H9 (cell line): Measurements from ENCODE around the gene OTULINL. TPM values are rescaled to one million over a fixed set of nuclear protein-coding genes. Genes with fewer than 3 reads are reported as not detected.

Experiments
- DNase-seq: peaks from one replicate; pipeline ENCODE4 v3.0.0-alpha.2; 2017
- H2AFZ ChIP-seq: one replicate; pipeline ENCODE4 v1.6.1; 2013; ENCODE audit warnings: mild to moderate bottlenecking, low read length, control low read depth, moderate library complexity
- H2AK5ac ChIP-seq: 2 replicates; pipeline ENCODE4 v1.6.1; 2013; ENCODE audit warnings: low read length, control low read depth, mixed read lengths; ENCODE audit not compliant: insufficient read length
- H2BK120ac ChIP-seq: one replicate; pipeline ENCODE4 v1.6.1; 2013; ENCODE audit warnings: low read depth, mild to moderate bottlenecking, low read length, control low read depth, inconsistent platforms; ENCODE audit not compliant: poor library complexity, severe bottlenecking
- H2BK12ac ChIP-seq: 2 replicates; pipeline ENCODE4 v1.6.1; 2013; ENCODE audit warnings: low read length, control low read depth, mixed read lengths, low read depth; ENCODE audit not compliant: insufficient read length
- H2BK15ac ChIP-seq: 2 replicates; pipeline ENCODE4 v1.6.1; 2013; ENCODE audit warnings: low read depth, low read length, control low read depth
- H2BK20ac ChIP-seq: one replicate; pipeline ENCODE4 v1.6.1; 2013; ENCODE audit warnings: low read depth, mild to moderate bottlenecking, low read length, control low read depth, inconsistent platforms; ENCODE audit not compliant: poor library complexity, severe bottlenecking
- H2BK5ac ChIP-seq: 2 replicates; pipeline ENCODE4 v1.6.1; 2013; ENCODE audit warnings: low read length, control low read depth, mixed read lengths; ENCODE audit not compliant: insufficient read length
- H3K14ac ChIP-seq: 2 replicates; pipeline ENCODE4 v1.6.1; 2013; ENCODE audit warnings: low read length, control low read depth; ENCODE audit not compliant: insufficient read depth
- H3K18ac ChIP-seq: 2 replicates; pipeline ENCODE4 v1.6.1; 2013; ENCODE audit warnings: low read depth, mild to moderate bottlenecking, mixed read lengths, low read length, control low read depth; ENCODE audit not compliant: insufficient read length
- H3K23ac ChIP-seq: 2 replicates; pipeline ENCODE4 v1.6.1; 2013; ENCODE audit warnings: low read length, control low read depth, mixed read lengths, low read depth; ENCODE audit not compliant: insufficient read length
- H3K23me2 ChIP-seq: 2 replicates; pipeline ENCODE4 v1.6.1; 2013; ENCODE audit warnings: low read depth, mild to moderate bottlenecking, mixed read lengths, low read length, control low read depth; ENCODE audit not compliant: insufficient read length, poor library complexity, severe bottlenecking
- H3K27ac ChIP-seq: 2 replicates; pipeline ENCODE4 v1.5.1; 2013; ENCODE audit warnings: low read length, control low read depth, mixed read lengths, low read depth; ENCODE audit not compliant: insufficient read length
- H3K27me3 ChIP-seq: 2 replicates; pipeline ENCODE4 v1.6.1; 2013; ENCODE audit warnings: low read length, control low read depth, inconsistent platforms; ENCODE audit not compliant: insufficient read depth
- H3K4ac ChIP-seq: 2 replicates; pipeline ENCODE4 v1.6.1; 2013; ENCODE audit warnings: low read depth, mild to moderate bottlenecking, control low read depth, inconsistent platforms, low read length, moderate library complexity
- H3K4me1 ChIP-seq: 2 replicates; pipeline ENCODE4 v1.6.1; 2013; ENCODE audit warnings: low read length, control low read depth, inconsistent platforms; ENCODE audit not compliant: insufficient read depth
- H3K4me2 ChIP-seq: 2 replicates; pipeline ENCODE4 v1.6.1; 2013; ENCODE audit warnings: low read length, control low read depth, mixed read lengths; ENCODE audit not compliant: insufficient read length, insufficient read depth
- H3K56ac ChIP-seq: 2 replicates; pipeline ENCODE4 v1.6.1; 2013; ENCODE audit warnings: low read depth, mild to moderate bottlenecking, mixed read lengths, low read length, control low read depth; ENCODE audit not compliant: insufficient read length
- H3K79me1 ChIP-seq: 2 replicates; pipeline ENCODE4 v1.6.1; 2013; ENCODE audit warnings: low read depth, mild to moderate bottlenecking, moderate library complexity, low read length, control low read depth, inconsistent platforms; ENCODE audit not compliant: insufficient read depth, poor library complexity, severe bottlenecking
- H3K79me2 ChIP-seq: 2 replicates; pipeline ENCODE4 v1.6.1; 2013; ENCODE audit warnings: low read length, control low read depth, inconsistent platforms; ENCODE audit not compliant: insufficient read depth
- H3K9ac ChIP-seq: 2 replicates; pipeline ENCODE4 v1.6.1; 2013; ENCODE audit warnings: low read length, control low read depth, mixed read lengths; ENCODE audit not compliant: insufficient read length; ENCODE audit errors: extremely low read depth
- H3K9me3 ChIP-seq: one replicate; pipeline ENCODE4 v1.6.1; 2013; ENCODE audit warnings: low read depth, low read length, inconsistent platforms; ENCODE audit not compliant: control insufficient read depth
- H3T11ph ChIP-seq: one replicate; pipeline ENCODE4 v1.6.1; 2013; ENCODE audit warnings: mild to moderate bottlenecking, low read length, control low read depth, inconsistent platforms
- H4K20me1 ChIP-seq: one replicate; pipeline ENCODE4 v1.6.1; 2013; ENCODE audit not compliant: control insufficient read depth, insufficient read length, insufficient read depth
- H4K5ac ChIP-seq: 2 replicates; pipeline ENCODE4 v1.6.1; 2013; ENCODE audit warnings: low read depth, mild to moderate bottlenecking, mixed read lengths, low read length, control low read depth; ENCODE audit not compliant: insufficient read length
- H4K8ac ChIP-seq: replicated peaks from 2 replicates; pipeline ENCODE4 v1.6.1; 2013; ENCODE audit warnings: low read length, control low read depth, mixed read lengths, low read depth; ENCODE audit not compliant: insufficient read length
- H4K91ac ChIP-seq: 2 replicates; pipeline ENCODE4 v1.6.1; 2013; ENCODE audit warnings: low read depth, mild to moderate bottlenecking, moderate library complexity, mixed read lengths, low read length, control low read depth; ENCODE audit not compliant: insufficient read length
- H3K27ac Mint-ChIP-seq, 3 experiments: 2 replicates in 2 of 3; 3 replicates in 1 of 3; pipeline ENCODE4 v1.8.0; 2020 to 2021; ENCODE audit warnings: mixed read lengths in 3 of 3, mild to moderate bottlenecking in 1 of 3, moderate library complexity in 1 of 3
- H3K27me3 Mint-ChIP-seq: 2 replicates; pipeline ENCODE4 v1.8.0; 2021; ENCODE audit warnings: low read depth, mild to moderate bottlenecking, moderate library complexity, mixed read lengths
- H3K36me3 Mint-ChIP-seq, 3 experiments: 2 replicates in 2 of 3; 3 replicates in 1 of 3; pipeline ENCODE4 v1.8.0; 2020 to 2021; ENCODE audit warnings: low read depth in 3 of 3, mixed read lengths in 3 of 3; ENCODE audit not compliant: insufficient read depth in 1 of 3
- H3K4me1 Mint-ChIP-seq, 2 experiments: 2 replicates each; pipeline ENCODE4 v1.8.0; 2020; ENCODE audit warnings: mixed read lengths in 2 of 2
- H3K4me3 Mint-ChIP-seq, 2 experiments: 2 replicates in 1 of 2; 3 replicates in 1 of 2; pipeline ENCODE4 v1.8.0; 2020 to 2021; ENCODE audit warnings: mild to moderate bottlenecking in 2 of 2, mixed read lengths in 2 of 2, moderate library complexity in 1 of 2
- H3K9me3 Mint-ChIP-seq, 2 experiments: 2 replicates in 1 of 2; 3 replicates in 1 of 2; pipeline ENCODE4 v1.8.0; 2020; ENCODE audit warnings: mild to moderate bottlenecking in 2 of 2, mixed read lengths in 2 of 2, moderate library complexity in 1 of 2
- CTCF ChIP-seq: fragments of 200-600 bp; sonication (generic); conservative IDR thresholded peaks from 3 replicates; pipeline ENCODE4 v1.8.0; 2021; ENCODE audit warnings: antibody characterized with exemption, mild to moderate bottlenecking
- WGBS: extraction: QIAGEN DNeasy Blood & Tissue Kit; methylation state at CpG from one replicate; pipeline ENCODE4 v1.1.7; 2013; ENCODE audit warnings: missing lambda C conversion rate, low lambda C conversion rate, mixed read lengths; ENCODE audit not compliant: insufficient read length; ENCODE audit errors: extremely low coverage; 5-methylcytosine and 5-hydroxymethylcytosine counted together
- total RNA-seq: library from RNA; stranded (reverse); gene quantifications from 2 replicates; pipeline ENCODE4 v1.2.1, GENCODE V29; 2021

OTULINL gene
- total RNA-seq, 1 experiment from 2014 or later, result 7.5 TPM

GRCh38 chr5:14655146-14655741 lies 73.7 kb downstream of the OTULINL start:
- H4K8ac ChIP-seq, result no peak overlapping the region
- H3T11ph ChIP-seq, result no peak overlapping the region
- H3K27ac ChIP-seq, result no peak overlapping the region
- no peak overlapping the region for H3K4ac ChIP-seq
- Mint-ChIP-seq H3K4me1 (no peaks in the 10 kb centered on the region), H3K27me3 (no peaks in the 10 kb centered on the region; the same call in 1 of the 2 replicates), H3K36me3 (no peaks in the 10 kb centered on the region), H3K9me3 (no peaks in the 10 kb centered on the region), H3K27ac (no peak overlapping the region), H3K4me3 (no peak overlapping the region)
- H2AK5ac ChIP-seq, result no peak overlapping the region
- no peaks in the 10 kb centered on the region for H3K4me1 ChIP-seq
- no peak overlapping the region for H2BK12ac ChIP-seq
- no peaks in the 10 kb centered on the region for H3K79me2 ChIP-seq
- H3K79me1 ChIP-seq, result no peaks in the 10 kb centered on the region
- no peak overlapping the region for H2BK20ac ChIP-seq
- H2BK15ac ChIP-seq, result no peak overlapping the region
- H3K23me2 ChIP-seq, result no peaks in the 10 kb centered on the region
- H4K91ac ChIP-seq, result no peak overlapping the region
- H2AFZ ChIP-seq, result no peak overlapping the region
- H4K20me1 ChIP-seq, result no peaks in the 10 kb centered on the region
- no peak overlapping the region for H4K5ac ChIP-seq
- H2BK5ac ChIP-seq, result no peak overlapping the region
- H3K23ac ChIP-seq, result no peak overlapping the region
- no peak overlapping the region for H2BK120ac ChIP-seq
- DNase-seq, result no peak
- WGBS, result no CpG with 5 or more reads among the region's 4 CpGs
- H3K4me2 ChIP-seq, result no peak overlapping the region
- H3K56ac ChIP-seq, result no peak overlapping the region
- no peak overlapping the region for H3K14ac ChIP-seq
- TF ChIP-seq CTCF, result no peak
- no peak overlapping the region for H3K18ac ChIP-seq
- no peaks in the 10 kb centered on the region for H3K9me3 ChIP-seq
- H3K27me3 ChIP-seq, result no peaks in the 10 kb centered on the region
- H3K9ac ChIP-seq, result no peak overlapping the region
